ENCODE measurements around the gene ACTG1. TPM values are rescaled to one million over a fixed set of nuclear protein-coding genes. Genes with fewer than 3 reads are reported as not detected.

ACTG1 gene
- total RNA-seq, 4 donors from 2014 or later = 2,372 to 2,875 (median 2,670) TPM

GRCh38 chr17:81492706-81493105 lies 19.9 kb downstream of the ACTG1 start:
- TF ChIP-seq, protein P1, sequence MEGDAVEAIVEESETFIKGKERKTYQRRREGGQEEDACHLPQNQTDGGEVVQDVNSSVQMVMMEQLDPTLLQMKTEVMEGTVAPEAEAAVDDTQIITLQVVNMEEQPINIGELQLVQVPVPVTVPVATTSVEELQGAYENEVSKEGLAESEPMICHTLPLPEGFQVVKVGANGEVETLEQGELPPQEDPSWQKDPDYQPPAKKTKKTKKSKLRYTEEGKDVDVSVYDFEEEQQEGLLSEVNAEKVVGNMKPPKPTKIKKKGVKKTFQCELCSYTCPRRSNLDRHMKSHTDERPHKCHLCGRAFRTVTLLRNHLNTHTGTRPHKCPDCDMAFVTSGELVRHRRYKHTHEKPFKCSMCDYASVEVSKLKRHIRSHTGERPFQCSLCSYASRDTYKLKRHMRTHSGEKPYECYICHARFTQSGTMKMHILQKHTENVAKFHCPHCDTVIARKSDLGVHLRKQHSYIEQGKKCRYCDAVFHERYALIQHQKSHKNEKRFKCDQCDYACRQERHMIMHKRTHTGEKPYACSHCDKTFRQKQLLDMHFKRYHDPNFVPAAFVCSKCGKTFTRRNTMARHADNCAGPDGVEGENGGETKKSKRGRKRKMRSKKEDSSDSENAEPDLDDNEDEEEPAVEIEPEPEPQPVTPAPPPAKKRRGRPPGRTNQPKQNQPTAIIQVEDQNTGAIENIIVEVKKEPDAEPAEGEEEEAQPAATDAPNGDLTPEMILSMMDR (IDR thresholded peaks at IDR 0.05) = no peak
- TF ChIP-seq POLR2A (IDR thresholded peaks at IDR 0.05) (no peak), EP300 (IDR thresholded peaks at IDR 0.05) (no peak)
- no peak overlapping the region for H3K4me3 ChIP-seq
- no peak for DNase-seq (ENCODE audit: low spot score in 2 of 2)
- H3K36me3 ChIP-seq = no peaks in the 10 kb centered on the region
- H3K27me3 ChIP-seq = no peaks in the 10 kb centered on the region
- 90% methylated on average over 9 of the region's 9 CpGs for WGBS, 2 donors
- no peak overlapping the region for H3K27ac ChIP-seq
- H3K4me1 ChIP-seq = peaks cover 0 to 28% (median 7%) of the 10 kb centered on the region in 4 donors
- no peaks in the 10 kb centered on the region for H3K9me3 ChIP-seq

DNA sequence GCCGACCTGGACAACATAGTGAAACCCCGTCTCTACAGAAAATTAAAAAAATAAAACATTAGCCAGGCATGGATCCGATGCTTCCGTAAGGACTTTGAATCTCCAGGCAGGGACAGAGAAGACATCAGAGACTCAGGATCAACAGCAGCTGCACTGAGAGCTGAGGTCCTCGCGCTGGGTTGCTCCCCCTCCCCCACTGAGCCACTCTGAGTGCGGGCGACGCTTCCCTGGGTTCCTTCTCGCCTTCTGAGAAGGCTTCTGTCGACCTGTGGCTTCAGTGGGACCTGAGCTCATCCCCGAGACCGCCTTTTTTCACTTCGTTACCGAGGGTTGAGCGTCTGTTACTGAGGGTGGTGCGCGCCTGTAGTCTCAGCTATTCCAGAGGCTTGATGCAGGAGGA lies 20.4 kb downstream of the ACTG1 start:
- 66% methylated on average over 18 of the region's 18 CpGs for WGBS, 2 donors

DNA sequence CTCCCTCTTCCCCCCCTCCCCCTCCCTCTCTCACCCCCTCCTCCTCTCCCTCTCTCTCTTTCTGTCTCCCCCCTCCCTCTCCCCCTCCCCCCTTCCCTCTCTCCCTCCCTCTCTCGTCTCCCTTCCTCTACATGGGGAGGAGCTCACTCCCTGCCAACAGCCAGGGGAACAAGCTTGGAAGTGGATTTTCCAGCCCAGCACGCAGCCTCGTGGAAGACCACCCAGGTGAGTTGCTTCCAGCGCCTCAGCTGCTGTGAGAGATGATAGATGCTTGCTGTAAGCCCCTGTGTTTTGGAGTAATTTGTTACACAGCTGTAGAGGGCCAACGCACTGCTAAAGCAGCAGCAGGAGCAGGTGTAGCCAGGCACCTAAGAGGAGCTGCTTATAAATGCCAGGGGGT lies 20.8 kb downstream of the ACTG1 start:
- Histone ChIP-seq H3K27me3 (no peaks in the 10 kb centered on the region), H3K9me3 (no peaks in the 10 kb centered on the region), H3K4me1 (peaks cover 0 to 33% (median 9%) of the 10 kb centered on the region in 4 donors), H3K4me3 (no peak overlapping the region), H3K27ac (no peak overlapping the region), H3K36me3 (no peaks in the 10 kb centered on the region)
- no peak for DNase-seq (ENCODE audit: low spot score in 2 of 2)
- WGBS, 2 donors = 22 to 25% methylated on average over 1 to 4 of the region's 5 CpGs
- TF ChIP-seq, protein P1 (IDR thresholded peaks at IDR 0.05) = no peak
- TF ChIP-seq EP300 (IDR thresholded peaks at IDR 0.05) (no peak), POLR2A (IDR thresholded peaks at IDR 0.05) (no peak)

More for the DNA sequence above, 20.4 kb downstream of the ACTG1 start:
- Histone ChIP-seq H3K27ac (no peak overlapping the region), H3K4me1 (peaks cover 0 to 33% (median 9%) of the 10 kb centered on the region in 4 donors), H3K4me3 (no peak overlapping the region), H3K36me3 (no peaks in the 10 kb centered on the region), H3K9me3 (no peaks in the 10 kb centered on the region), H3K27me3 (no peaks in the 10 kb centered on the region)
- no peak for DNase-seq (ENCODE audit: low spot score in 2 of 2)
- TF ChIP-seq, protein P1 (IDR thresholded peaks at IDR 0.05) = no peak
- TF ChIP-seq POLR2A (IDR thresholded peaks at IDR 0.05) (no peak), EP300 (IDR thresholded peaks at IDR 0.05) (no peak)

DNA sequence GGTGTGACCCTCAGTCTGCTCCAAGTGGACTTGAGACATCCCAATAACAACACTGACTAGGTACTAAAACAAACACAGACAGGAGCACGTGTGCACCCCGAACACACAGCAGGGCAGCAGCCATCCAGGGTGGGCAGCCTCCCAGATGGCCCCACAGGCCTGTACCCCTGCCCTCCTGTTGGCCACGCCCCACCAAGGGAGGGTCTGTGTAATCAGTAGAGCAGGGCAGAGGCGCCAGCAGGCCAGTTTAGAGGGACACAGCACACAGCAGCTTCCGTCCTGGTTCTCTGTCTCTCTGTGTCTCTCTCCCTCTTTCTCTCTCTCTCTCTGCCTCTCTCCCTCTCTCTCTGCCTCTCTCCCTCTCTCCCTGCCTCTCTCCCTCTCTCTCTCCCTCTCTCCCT lies 21.4 kb downstream of the ACTG1 start:
- DNase-seq (ENCODE audit: low spot score in 2 of 2) = no peak
- H3K4me3 ChIP-seq = no peak overlapping the region
- 42 to 45% methylated on average over 5 of the region's 5 CpGs for WGBS, 2 donors
- H3K9me3 ChIP-seq = no peaks in the 10 kb centered on the region
- H3K27ac ChIP-seq = no peak overlapping the region
- H3K27me3 ChIP-seq = no peaks in the 10 kb centered on the region
- peaks cover 0 to 33% (median 9%) of the 10 kb centered on the region in 4 donors for H3K4me1 ChIP-seq
- H3K36me3 ChIP-seq = no peaks in the 10 kb centered on the region
- TF ChIP-seq, protein P1 (IDR thresholded peaks at IDR 0.05) = no peak
- TF ChIP-seq EP300 (IDR thresholded peaks at IDR 0.05) (no peak), POLR2A (IDR thresholded peaks at IDR 0.05) (no peak)

- H3K4me1 ChIP-seq = peaks cover 0 to 35% (median 9%) of the 10 kb centered on the region in 4 donors
- no peaks in the 10 kb centered on the region for H3K36me3 ChIP-seq
- no peaks in the 10 kb centered on the region for H3K27me3 ChIP-seq
- WGBS, 2 donors = 57 to 59% methylated on average over 10 to 14 of the region's 14 CpGs
- TF ChIP-seq POLR2A (IDR thresholded peaks at IDR 0.05) (no peak), EP300 (IDR thresholded peaks at IDR 0.05) (no peak)
- TF ChIP-seq, protein P1 (IDR thresholded peaks at IDR 0.05) = no peak
- no peaks in the 10 kb centered on the region for H3K9me3 ChIP-seq
- no peak for DNase-seq (ENCODE audit: low spot score in 2 of 2)
- H3K27ac ChIP-seq = no peak overlapping the region
- no peak overlapping the region for H3K4me3 ChIP-seq
Measured at GRCh38 chr17:81489998-81490992, 22.3 kb downstream of the ACTG1 start.
